Chondrocyte (in vitro differentiated cells): ENCODE results near the gene RNU2-63P. TPM values are rescaled to one million over a fixed set of nuclear protein-coding genes. Genes with fewer than 3 reads are reported as not detected.
A peak's percentile ranks its signal among the peaks of the same experiment; 100 is the strongest.

ENCODE experiments used
- DNase-seq: peaks from one replicate; pipeline ENCODE4 v3.0.0; 2021; ENCODE audit warnings: mixed read lengths, low spot score
- H3K27ac Mint-ChIP-seq: one replicate; pipeline ENCODE4 v1.8.0; 2021; ENCODE audit warnings: mild to moderate bottlenecking, moderate library complexity, mixed read lengths; ENCODE audit not compliant: unreplicated experiment
- H3K27me3 Mint-ChIP-seq: 2 replicates; pipeline ENCODE4 v1.8.0; 2021; ENCODE audit warnings: low read depth, mixed read lengths
- H3K36me3 Mint-ChIP-seq: 2 replicates; pipeline ENCODE4 v1.8.0; 2021; ENCODE audit warnings: low read depth, mixed read lengths
- H3K4me1 Mint-ChIP-seq: 2 replicates; pipeline ENCODE4 v1.8.0; 2021; ENCODE audit warnings: low read depth, mild to moderate bottlenecking, mixed read lengths
- H3K4me3 Mint-ChIP-seq: one replicate; pipeline ENCODE4 v1.8.0; 2021; ENCODE audit warnings: mild to moderate bottlenecking, moderate library complexity, mixed read lengths; ENCODE audit not compliant: unreplicated experiment
- H3K9me3 Mint-ChIP-seq: 2 replicates; pipeline ENCODE4 v1.8.0; 2021; ENCODE audit warnings: low read depth, mixed read lengths
- total RNA-seq: library from RNA; stranded (reverse); gene quantifications from 3 replicates; pipeline ENCODE4 v1.2.1, GENCODE V29; 2021
- TF ChIP-seq, protein P1 (sequence below): fragments of 200-600 bp; sonication (generic); IDR thresholded peaks from 2 replicates; pipeline ENCODE4 v1.5.0; 2021; ENCODE audit warnings: antibody characterized with exemption, mild to moderate bottlenecking, moderate library complexity

The RNU2-63P gene
- total RNA-seq, 1 donor from 2014 or later = 2.7 TPM

DNA sequence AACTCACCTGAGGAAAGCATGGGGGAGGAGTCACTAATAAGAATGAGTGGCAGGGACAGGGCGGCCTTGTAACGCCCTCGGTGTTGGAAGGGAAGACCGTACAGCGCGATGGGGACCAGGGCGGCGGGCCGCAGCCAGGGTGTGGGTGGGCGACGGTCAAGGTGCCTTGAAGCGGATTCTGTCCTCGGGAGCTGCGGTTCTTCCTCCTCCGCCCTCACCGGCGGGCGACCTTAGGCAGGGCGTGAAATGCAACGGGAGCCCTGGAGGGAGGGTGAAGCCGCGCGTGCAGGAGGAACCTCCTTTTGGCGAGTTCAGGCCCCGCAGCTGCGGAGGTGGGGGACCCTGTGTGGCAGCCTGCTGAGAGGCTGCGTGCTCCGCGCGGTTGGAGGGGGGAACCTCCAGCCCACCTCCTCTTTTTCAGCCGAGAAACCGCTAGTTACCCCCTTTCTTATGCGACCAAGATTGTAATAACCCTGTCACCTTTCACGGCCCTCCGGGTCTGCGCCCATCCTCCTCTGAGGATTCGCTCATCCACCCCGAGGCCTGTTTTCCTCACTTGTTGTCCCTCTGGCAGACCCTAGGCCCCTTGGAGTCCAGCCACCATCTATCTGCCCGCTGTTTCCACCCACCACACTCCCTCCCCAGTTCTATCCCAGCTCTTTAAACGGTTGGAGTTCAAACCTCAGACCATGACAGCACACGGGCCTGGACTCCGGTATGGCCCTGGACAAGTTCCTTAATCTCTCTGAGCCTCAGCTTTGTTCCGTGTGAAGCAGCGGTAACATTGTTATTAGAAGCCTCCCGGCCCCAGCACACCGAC is 823 bp upstream of the RNU2-63P start:
- DNase-seq = no peak
- H3K4me1 Mint-ChIP-seq = peaks cover 17% of the 10 kb centered on the region
- H3K27ac Mint-ChIP-seq = peak overlapping the region; percentile 97
- H3K36me3 Mint-ChIP-seq = no peaks in the 10 kb centered on the region
- TF ChIP-seq, protein P1, sequence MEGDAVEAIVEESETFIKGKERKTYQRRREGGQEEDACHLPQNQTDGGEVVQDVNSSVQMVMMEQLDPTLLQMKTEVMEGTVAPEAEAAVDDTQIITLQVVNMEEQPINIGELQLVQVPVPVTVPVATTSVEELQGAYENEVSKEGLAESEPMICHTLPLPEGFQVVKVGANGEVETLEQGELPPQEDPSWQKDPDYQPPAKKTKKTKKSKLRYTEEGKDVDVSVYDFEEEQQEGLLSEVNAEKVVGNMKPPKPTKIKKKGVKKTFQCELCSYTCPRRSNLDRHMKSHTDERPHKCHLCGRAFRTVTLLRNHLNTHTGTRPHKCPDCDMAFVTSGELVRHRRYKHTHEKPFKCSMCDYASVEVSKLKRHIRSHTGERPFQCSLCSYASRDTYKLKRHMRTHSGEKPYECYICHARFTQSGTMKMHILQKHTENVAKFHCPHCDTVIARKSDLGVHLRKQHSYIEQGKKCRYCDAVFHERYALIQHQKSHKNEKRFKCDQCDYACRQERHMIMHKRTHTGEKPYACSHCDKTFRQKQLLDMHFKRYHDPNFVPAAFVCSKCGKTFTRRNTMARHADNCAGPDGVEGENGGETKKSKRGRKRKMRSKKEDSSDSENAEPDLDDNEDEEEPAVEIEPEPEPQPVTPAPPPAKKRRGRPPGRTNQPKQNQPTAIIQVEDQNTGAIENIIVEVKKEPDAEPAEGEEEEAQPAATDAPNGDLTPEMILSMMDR = no peak
- no peaks in the 10 kb centered on the region for H3K9me3 Mint-ChIP-seq
- H3K4me3 Mint-ChIP-seq = peak overlapping the region; percentile 92
- no peaks in the 10 kb centered on the region for H3K27me3 Mint-ChIP-seq

DNA sequence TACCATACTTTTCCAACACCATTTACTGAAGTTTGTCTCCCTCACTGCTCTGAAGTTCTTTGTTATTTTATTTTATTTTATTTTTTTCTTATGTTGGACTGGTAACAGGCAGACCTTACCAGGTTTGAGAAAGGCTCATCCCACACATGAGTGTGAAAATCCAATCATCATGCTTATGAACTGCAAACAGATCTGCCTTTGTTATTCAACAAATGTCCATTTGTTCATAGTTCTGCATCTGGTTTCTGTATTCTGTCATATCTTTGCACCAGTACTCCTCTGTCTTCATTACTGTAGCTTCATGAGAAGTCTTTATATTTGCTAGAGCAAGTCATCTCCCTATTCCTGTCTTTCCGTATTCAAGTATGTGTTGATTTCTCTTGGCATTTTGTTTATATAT is 5.3 kb downstream of the RNU2-63P start:
- Mint-ChIP-seq H3K27me3 (no peaks in the 10 kb centered on the region), H3K27ac (no peak overlapping the region), H3K4me1 (peaks cover 1% of the 10 kb centered on the region), H3K9me3 (no peaks in the 10 kb centered on the region), H3K36me3 (no peaks in the 10 kb centered on the region), H3K4me3 (no peak overlapping the region)
- TF ChIP-seq, protein P1 = no peak
- no peak for DNase-seq

DNA sequence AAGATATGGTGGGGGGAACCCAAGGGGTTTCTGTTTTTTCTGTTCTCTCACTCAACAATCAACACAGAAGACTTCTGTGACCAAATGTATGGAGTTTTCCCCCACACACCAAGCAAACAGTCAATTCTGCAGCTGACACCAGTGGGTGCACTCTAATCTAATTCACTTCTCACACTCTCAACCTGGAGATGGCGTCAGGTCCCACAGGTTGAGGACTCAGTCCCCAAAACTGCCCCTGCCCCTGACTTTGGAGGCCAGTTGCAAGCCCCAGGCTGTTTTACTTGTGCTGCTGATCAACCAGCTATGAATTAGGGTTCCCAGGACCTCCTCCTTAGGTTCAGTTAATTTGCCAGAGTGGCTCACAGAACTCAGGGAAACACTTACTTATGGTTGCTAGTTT is 6.2 kb downstream of the RNU2-63P start:
- Mint-ChIP-seq H3K4me1 (no peaks in the 10 kb centered on the region), H3K27me3 (no peaks in the 10 kb centered on the region), H3K4me3 (no peak overlapping the region), H3K9me3 (no peaks in the 10 kb centered on the region), H3K27ac (no peak overlapping the region), H3K36me3 (no peaks in the 10 kb centered on the region)
- DNase-seq = no peak
- TF ChIP-seq, protein P1 = no peak

DNA sequence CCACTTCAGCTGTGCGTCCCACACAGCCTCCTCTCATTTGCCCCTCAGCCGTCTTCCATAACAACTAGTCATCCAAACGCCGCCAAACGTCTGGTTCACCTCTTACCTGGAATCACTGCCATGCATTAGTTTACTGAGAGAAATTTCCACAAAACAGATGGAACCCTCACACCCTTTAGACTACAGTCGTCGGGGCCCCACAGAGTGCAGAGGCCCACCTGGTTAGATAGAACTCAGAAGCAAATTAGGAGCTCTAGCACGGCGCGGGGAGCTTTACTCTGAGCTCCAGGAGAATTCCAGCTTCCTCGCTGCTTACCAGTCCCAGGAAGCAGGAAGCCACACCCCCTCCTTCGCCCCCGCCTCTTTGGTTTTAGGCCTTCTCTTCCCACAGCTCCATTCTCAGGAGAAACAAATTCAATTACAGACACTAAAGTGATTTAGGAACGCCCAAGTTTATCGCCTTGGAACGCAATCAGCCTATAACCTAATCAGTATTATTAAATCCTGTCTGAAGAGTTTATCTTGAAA is 9.4 kb downstream of the RNU2-63P start:
- peaks cover 9% of the 10 kb centered on the region for H3K4me1 Mint-ChIP-seq
- no peaks in the 10 kb centered on the region for H3K36me3 Mint-ChIP-seq
- no peaks in the 10 kb centered on the region for H3K27me3 Mint-ChIP-seq
- DNase-seq = no peak
- TF ChIP-seq, protein P1 = no peak
- H3K27ac Mint-ChIP-seq = no peak overlapping the region
- H3K9me3 Mint-ChIP-seq = no peaks in the 10 kb centered on the region
- H3K4me3 Mint-ChIP-seq = no peak overlapping the region

DNA sequence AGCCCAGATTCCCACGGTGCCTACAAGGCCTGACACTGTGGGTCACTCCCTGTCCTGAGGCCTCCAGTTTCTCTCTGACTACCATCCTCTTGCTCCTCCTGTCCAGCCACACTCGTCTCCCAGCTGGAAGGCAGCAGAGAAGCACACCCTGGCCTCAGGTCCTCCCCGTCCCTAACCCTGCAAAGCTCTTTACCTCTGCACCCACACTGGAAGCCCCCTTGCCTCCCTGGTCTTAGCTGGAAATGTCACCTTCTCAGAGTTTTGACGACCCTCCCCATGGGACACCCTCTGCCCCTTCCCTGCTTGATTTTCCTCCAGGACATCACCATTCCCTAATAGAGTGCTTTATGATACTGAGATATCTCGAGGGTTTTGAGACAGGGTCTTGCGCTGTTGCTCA is 10.6 kb downstream of the RNU2-63P start:
- H3K4me3 Mint-ChIP-seq = no peak overlapping the region
- H3K4me1 Mint-ChIP-seq = peaks cover 14% of the 10 kb centered on the region
- no peaks in the 10 kb centered on the region for H3K36me3 Mint-ChIP-seq
- DNase-seq = no peak
- H3K9me3 Mint-ChIP-seq = no peaks in the 10 kb centered on the region
- TF ChIP-seq, protein P1 = no peak
- H3K27me3 Mint-ChIP-seq = no peaks in the 10 kb centered on the region
- no peak overlapping the region for H3K27ac Mint-ChIP-seq
